Measurements from ENCODE around the gene KYAT1.

- TF ChIP-seq, protein P1, sequence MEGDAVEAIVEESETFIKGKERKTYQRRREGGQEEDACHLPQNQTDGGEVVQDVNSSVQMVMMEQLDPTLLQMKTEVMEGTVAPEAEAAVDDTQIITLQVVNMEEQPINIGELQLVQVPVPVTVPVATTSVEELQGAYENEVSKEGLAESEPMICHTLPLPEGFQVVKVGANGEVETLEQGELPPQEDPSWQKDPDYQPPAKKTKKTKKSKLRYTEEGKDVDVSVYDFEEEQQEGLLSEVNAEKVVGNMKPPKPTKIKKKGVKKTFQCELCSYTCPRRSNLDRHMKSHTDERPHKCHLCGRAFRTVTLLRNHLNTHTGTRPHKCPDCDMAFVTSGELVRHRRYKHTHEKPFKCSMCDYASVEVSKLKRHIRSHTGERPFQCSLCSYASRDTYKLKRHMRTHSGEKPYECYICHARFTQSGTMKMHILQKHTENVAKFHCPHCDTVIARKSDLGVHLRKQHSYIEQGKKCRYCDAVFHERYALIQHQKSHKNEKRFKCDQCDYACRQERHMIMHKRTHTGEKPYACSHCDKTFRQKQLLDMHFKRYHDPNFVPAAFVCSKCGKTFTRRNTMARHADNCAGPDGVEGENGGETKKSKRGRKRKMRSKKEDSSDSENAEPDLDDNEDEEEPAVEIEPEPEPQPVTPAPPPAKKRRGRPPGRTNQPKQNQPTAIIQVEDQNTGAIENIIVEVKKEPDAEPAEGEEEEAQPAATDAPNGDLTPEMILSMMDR (IDR thresholded peaks at IDR 0.05; ENCODE audit: insufficient read depth, low read depth, low read length) = no peak
- no peak for TF ChIP-seq EZH2 (IDR thresholded peaks at IDR 0.05; ENCODE audit: insufficient read depth, low read length)
Measured at GRCh38 chr9:128833696-128834095, 48.1 kb downstream of the KYAT1 start.
